ENCODE results near the gene BCAR1.

DNA sequence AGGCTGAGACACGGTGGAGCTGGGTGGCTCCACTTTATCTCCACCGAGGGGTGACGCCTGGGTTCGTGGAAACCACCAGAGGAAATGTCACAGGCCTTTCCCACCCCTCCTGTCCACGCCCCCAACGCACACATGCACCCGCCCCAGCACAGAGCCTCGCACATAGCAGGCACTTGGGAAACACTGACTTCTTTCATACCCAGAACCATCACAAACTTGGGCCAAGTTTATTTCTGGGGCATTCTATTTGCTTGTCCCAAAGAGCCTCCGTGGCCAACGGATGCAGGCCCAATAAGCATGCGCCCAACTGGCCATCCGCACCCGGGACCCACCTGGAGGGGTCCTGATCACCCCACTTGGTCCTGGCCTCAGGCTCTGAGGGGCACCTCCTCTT, 3.3 kb downstream of the BCAR1 start:
- TF ChIP-seq, protein P1, sequence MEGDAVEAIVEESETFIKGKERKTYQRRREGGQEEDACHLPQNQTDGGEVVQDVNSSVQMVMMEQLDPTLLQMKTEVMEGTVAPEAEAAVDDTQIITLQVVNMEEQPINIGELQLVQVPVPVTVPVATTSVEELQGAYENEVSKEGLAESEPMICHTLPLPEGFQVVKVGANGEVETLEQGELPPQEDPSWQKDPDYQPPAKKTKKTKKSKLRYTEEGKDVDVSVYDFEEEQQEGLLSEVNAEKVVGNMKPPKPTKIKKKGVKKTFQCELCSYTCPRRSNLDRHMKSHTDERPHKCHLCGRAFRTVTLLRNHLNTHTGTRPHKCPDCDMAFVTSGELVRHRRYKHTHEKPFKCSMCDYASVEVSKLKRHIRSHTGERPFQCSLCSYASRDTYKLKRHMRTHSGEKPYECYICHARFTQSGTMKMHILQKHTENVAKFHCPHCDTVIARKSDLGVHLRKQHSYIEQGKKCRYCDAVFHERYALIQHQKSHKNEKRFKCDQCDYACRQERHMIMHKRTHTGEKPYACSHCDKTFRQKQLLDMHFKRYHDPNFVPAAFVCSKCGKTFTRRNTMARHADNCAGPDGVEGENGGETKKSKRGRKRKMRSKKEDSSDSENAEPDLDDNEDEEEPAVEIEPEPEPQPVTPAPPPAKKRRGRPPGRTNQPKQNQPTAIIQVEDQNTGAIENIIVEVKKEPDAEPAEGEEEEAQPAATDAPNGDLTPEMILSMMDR (IDR thresholded peaks at IDR 0.05): no peak
- TF ChIP-seq POLR2A (IDR thresholded peaks at IDR 0.05): no peak
